MM.1S (cell line): Measurements from ENCODE around the gene ZC2HC1B.

Experiments used
- CTCF ChIP-seq: fragments of 300-600 bp; sonication (generic); IDR thresholded peaks from 2 replicates; pipeline ENCODE4 v1.5.1; 2016; ENCODE audit warnings: antibody characterized with exemption, low read length, mixed read lengths
- EZH2phosphoT487 ChIP-seq: fragments of 300-600 bp; sonication (generic); IDR thresholded peaks from 2 replicates; pipeline ENCODE4 v1.6.1; 2018; ENCODE audit warnings: antibody characterized with exemption, low read length

- TF ChIP-seq CTCF (no peak), EZH2phosphoT487 (no peak)
Observed at GRCh38 chr6:143843677-143843999, 20.6 kb upstream of the ZC2HC1B start.
